BLaER1 treated with 17β-estradiol and CSF1 and Interleukin-3, amounts not matched to agents 10 nM and 100 nM (cell line): ENCODE measurements around the gene STX12.

Experiments
- H3K27ac ChIP-seq, 11 experiments: shearing (Covaris generic); formaldehyde crosslinking; 2 replicates each; pipeline ENCODE4 v1.8.1; 2022
- H3K27me3 ChIP-seq, 11 experiments: shearing (Covaris generic); formaldehyde crosslinking; 2 replicates each; pipeline ENCODE4 v1.8.1; 2022
- H3K36me3 ChIP-seq, 11 experiments: shearing (Covaris generic); formaldehyde crosslinking; 2 replicates each; pipeline ENCODE4 v1.8.1; 2022
- H3K4me1 ChIP-seq, 10 experiments: shearing (Covaris generic); formaldehyde crosslinking; 2 replicates each; pipeline ENCODE4 v1.8.1; 2022
- H3K4me2 ChIP-seq, 11 experiments: shearing (Covaris generic); formaldehyde crosslinking; 2 replicates each; pipeline ENCODE4 v1.8.1; 2022
- H3K4me3 ChIP-seq, 10 experiments: shearing (Covaris generic); formaldehyde crosslinking; 2 replicates each; pipeline ENCODE4 v1.8.1; 2022
- H3K9ac ChIP-seq, 11 experiments: shearing (Covaris generic); formaldehyde crosslinking; 2 replicates each; pipeline ENCODE4 v1.8.1; 2022
- H3K9me3 ChIP-seq, 11 experiments: shearing (Covaris generic); formaldehyde crosslinking; replicated peaks in 1 of 11; 2 replicates each; pipeline ENCODE4 v1.8.1; 2022
- H4K20me1 ChIP-seq, 11 experiments: shearing (Covaris generic); formaldehyde crosslinking; 2 replicates each; pipeline ENCODE4 v1.8.1; 2022
- Cebpa-rat ChIP-seq, 11 experiments: shearing (Covaris generic); IDR thresholded peaks; 2 replicates each; pipeline ENCODE4 v1.8.1; 2022

The STX12 gene

DNA sequence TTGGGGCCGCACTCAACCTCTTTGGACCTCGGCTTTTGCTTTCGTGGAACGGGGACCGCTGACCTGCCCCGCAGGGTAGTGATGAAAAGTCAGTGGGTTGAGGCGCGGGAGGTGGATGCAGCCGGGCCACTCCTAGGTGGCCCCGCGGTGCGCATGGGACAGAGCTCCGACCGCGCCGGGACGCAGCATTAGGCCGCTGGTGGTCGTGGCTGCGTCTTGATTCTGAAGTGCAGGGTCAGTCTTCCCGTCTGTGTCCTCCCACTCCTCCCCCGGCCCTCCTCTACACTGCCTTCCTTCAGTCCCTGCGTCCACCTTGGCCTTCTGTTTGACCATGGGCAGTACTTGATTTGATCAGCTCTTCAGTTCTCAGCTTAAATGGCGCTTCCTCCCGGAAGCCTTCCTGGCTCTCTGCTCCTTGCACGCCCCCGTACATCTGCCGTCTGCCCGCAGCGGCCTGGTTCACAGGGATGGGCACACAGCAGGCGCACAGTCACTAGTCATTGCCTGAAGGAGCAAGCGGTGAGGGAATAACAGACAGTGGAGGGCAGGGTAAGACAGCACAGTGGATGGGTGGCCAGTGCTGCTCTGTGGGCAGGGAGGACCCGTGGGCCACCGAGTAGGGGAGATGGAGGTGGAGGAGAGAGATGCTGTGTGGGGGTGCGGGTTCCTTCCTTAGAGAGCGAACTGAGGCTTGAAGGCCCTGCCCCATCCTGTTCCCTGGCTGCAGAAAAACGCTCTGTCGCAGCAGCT, 100.0 kb downstream of the STX12 start:
- no peaks in the 10 kb centered on the region for H3K27me3 ChIP-seq
- peak overlapping the region; percentile 83 to 100 (median 95) for H3K4me2 ChIP-seq
- H3K9me3 ChIP-seq = no peaks in the 10 kb centered on the region
- H3K4me1 ChIP-seq = peaks cover 64 to 85% (median 78%) of the 10 kb centered on the region in 10 experiments
- H3K9ac ChIP-seq = peak overlapping the region; percentile 84 to 99 (median 94)
- peak overlapping the region; percentile 82 to 97 (median 93) for H3K27ac ChIP-seq
- H3K36me3 ChIP-seq = peaks cover 0 to 41% (median 22%) of the 10 kb centered on the region in 11 experiments; a peak in 18 of 22 replicates
- no peak for TF ChIP-seq Cebpa-rat (IDR thresholded peaks at IDR 0.05)
- peaks cover 0 to 50% (median 16%) of the 10 kb centered on the region in 11 experiments; a peak in 11 of 22 replicates for H4K20me1 ChIP-seq
- H3K4me3 ChIP-seq = peak overlapping the region; percentile 66 to 98 (median 92)

DNA sequence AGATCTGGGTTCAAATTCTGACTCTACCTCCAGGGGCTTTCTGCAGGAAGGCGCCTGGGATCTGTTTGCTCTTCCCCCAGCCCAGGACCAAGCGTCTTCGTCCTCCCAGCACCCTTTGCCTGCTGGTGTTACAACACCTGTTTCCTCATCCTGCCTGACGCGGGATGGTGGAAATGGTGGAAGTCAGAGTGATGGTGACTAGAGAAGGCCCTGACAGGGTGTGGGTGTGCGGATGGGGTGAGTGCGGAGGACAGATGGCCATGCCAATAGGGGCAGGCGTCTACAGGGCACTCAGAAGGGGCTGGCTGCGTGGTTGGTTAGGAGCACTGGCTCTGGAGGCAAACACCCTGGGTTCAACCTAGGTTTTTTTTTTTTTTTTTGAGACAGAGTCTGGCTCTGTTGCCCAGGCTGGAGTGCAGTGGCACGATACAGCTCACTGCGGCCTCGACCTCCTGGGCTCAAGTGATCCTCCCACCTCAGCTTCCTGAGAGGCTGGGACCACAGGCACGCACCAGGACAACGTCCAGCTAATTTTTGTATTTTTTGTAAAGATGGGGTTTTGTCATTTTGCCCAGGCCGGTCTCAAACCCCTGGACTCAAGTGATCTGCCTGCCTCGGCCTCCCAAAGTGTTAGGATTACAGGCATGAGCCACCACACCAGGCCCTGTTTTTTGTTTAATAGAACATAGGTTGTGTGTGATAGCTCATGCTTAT, 100.8 kb downstream of the STX12 start:
- TF ChIP-seq Cebpa-rat (IDR thresholded peaks at IDR 0.05) = 0 out of 22 replicates have a peak, but pooled peaks of 1 of the 11 experiments have one; percentile 36
- H3K4me1 ChIP-seq = peaks cover 64 to 85% (median 78%) of the 10 kb centered on the region in 10 experiments
- H3K4me3 ChIP-seq = peak overlapping the region; percentile 66 to 98 (median 92)
- peaks cover 0 to 58% (median 22%) of the 10 kb centered on the region in 11 experiments; a peak in 15 of 22 replicates for H4K20me1 ChIP-seq
- peak overlapping the region; percentile 84 to 99 (median 94) for H3K9ac ChIP-seq
- peak overlapping the region; percentile 83 to 100 (median 95) for H3K4me2 ChIP-seq
- H3K9me3 ChIP-seq = no peaks in the 10 kb centered on the region
- peak overlapping the region; percentile 82 to 97 (median 93) for H3K27ac ChIP-seq
- no peaks in the 10 kb centered on the region for H3K27me3 ChIP-seq
- peaks cover 0 to 50% (median 31%) of the 10 kb centered on the region in 11 experiments; a peak in 18 of 22 replicates for H3K36me3 ChIP-seq
